ENCODE results near the gene RNF31. TPM values are rescaled to one million over a fixed set of nuclear protein-coding genes. Genes with fewer than 3 reads are reported as not detected.

The RNF31 gene
- 100 to 1,000 TPM in 1 of 4 donors, 10 to 100 TPM in 3; 33.5 to 112 (median 72.9) TPM for total RNA-seq

GRCh38 chr14:24146978-24147760 lies at the start of gene RNF31:
RNF31 (plus strand) TSS chr14:24147498; CDS start chr14:24147699, 201 bp downstream.
- Histone ChIP-seq H3K27ac (peak within 1 kb of the TSS; percentile 85 to 97 (median 92)), H3K36me3 (peaks cover 5 to 46% (median 15%) of the 10 kb centered on the region in 3 donors), H3K27me3 (no peaks in the 10 kb centered on the region), H3K4me1 (peaks cover 4 to 59% (median 21%) of the 10 kb centered on the region in 4 donors), H3K9me3 (no peaks in the 10 kb centered on the region), H3K4me3 (peak within 1 kb of the TSS; percentile 82 to 98 (median 96))
- WGBS, 2 donors = 0% methylated on average over 33 to 40 of the region's 57 CpGs
- TF ChIP-seq EP300 (IDR thresholded peaks at IDR 0.05) = peak; percentile 29 to 88
- TF ChIP-seq CTCF (IDR thresholded peaks at IDR 0.05) = peak in 1 of 5 experiments; percentile 15
- TF ChIP-seq POLR2A (IDR thresholded peaks at IDR 0.05) = peak; percentile 21 to 75
- peak; percentile 97 to 98 for DNase-seq (ENCODE audit: low spot score in 2 of 2)

GRCh38 chr14:24098229-24098926 lies 48.9 kb upstream of the RNF31 start:
- TF ChIP-seq POLR2A (IDR thresholded peaks at IDR 0.05) (no peak), EP300 (IDR thresholded peaks at IDR 0.05) (no peak), CTCF (IDR thresholded peaks at IDR 0.05) (no peak)
- no peaks in the 10 kb centered on the region for H3K27me3 ChIP-seq
- WGBS, 2 donors = 93 to 95% methylated on average over 15 to 16 of the region's 16 CpGs

GRCh38 chr14:24098927-24099813 lies 48.1 kb upstream of the RNF31 start:
- no peak overlapping the region for H3K4me3 ChIP-seq
- H3K36me3 ChIP-seq = peaks cover 0 to 58% (median 13%) of the 10 kb centered on the region in 3 donors
- no peaks in the 10 kb centered on the region for H3K27me3 ChIP-seq
- H3K4me1 ChIP-seq = peaks cover 0 to 16% (median 6%) of the 10 kb centered on the region in 4 donors
- H3K9me3 ChIP-seq = no peaks in the 10 kb centered on the region
- WGBS, 2 donors = 82 to 96% methylated on average over 8 to 10 of the region's 17 CpGs
- DNase-seq (ENCODE audit: low spot score in 2 of 2) = no peak
- no peak overlapping the region for H3K27ac ChIP-seq
- TF ChIP-seq CTCF (IDR thresholded peaks at IDR 0.05) (no peak), POLR2A (IDR thresholded peaks at IDR 0.05) (no peak), EP300 (IDR thresholded peaks at IDR 0.05) (no peak)

More at GRCh38 chr14:24098229-24098926, 48.9 kb upstream of the RNF31 start:
- H3K4me1 ChIP-seq = peaks cover 0 to 22% (median 8%) of the 10 kb centered on the region in 4 donors
- H3K36me3 ChIP-seq = peaks cover 0 to 50% (median 13%) of the 10 kb centered on the region in 3 donors
- no peak for DNase-seq (ENCODE audit: low spot score in 2 of 2)
- no peak overlapping the region for H3K4me3 ChIP-seq
- H3K9me3 ChIP-seq = no peaks in the 10 kb centered on the region
- H3K27ac ChIP-seq = no peak overlapping the region

GRCh38 chr14:24100197-24100981 lies 46.9 kb upstream of the RNF31 start:
- no peaks in the 10 kb centered on the region for H3K27me3 ChIP-seq
- TF ChIP-seq POLR2A (IDR thresholded peaks at IDR 0.05) (no peak), CTCF (IDR thresholded peaks at IDR 0.05) (no peak), EP300 (IDR thresholded peaks at IDR 0.05) (no peak)
- 75 to 79% methylated on average over 4 of the region's 4 CpGs for WGBS, 2 donors
- H3K4me1 ChIP-seq = peaks cover 0 to 7% (median 3%) of the 10 kb centered on the region in 4 donors
- no peak overlapping the region for H3K27ac ChIP-seq
- H3K36me3 ChIP-seq = peaks cover 0 to 67% (median 13%) of the 10 kb centered on the region in 3 donors
- no peak overlapping the region for H3K4me3 ChIP-seq
- DNase-seq (ENCODE audit: low spot score in 2 of 2) = no peak
- no peaks in the 10 kb centered on the region for H3K9me3 ChIP-seq
